Type B pancreatic cell (in vitro differentiated cells): ENCODE measurements around the gene PRLR. TPM values are rescaled to one million over a fixed set of nuclear protein-coding genes. Genes with fewer than 3 reads are reported as not detected.
"Not testable (repeated sequence)": the region's sequence is repeated elsewhere in the genome, so short reads cannot be mapped to it uniquely, and the experiment has no call there.

Source experiments
- DNase-seq: peaks from one replicate; pipeline ENCODE4 v3.0.0; 2021; ENCODE audit warnings: mixed read lengths; ENCODE audit not compliant: unreplicated experiment; ENCODE audit errors: extremely low spot score
- H3K27ac Mint-ChIP-seq: 2 replicates; pipeline ENCODE4 v1.8.0; 2021; ENCODE audit warnings: mild to moderate bottlenecking, mixed read lengths
- H3K27me3 Mint-ChIP-seq: 2 replicates; pipeline ENCODE4 v1.8.0; 2021; ENCODE audit warnings: mixed read lengths
- H3K36me3 Mint-ChIP-seq: 2 replicates; pipeline ENCODE4 v1.8.0; 2021; ENCODE audit warnings: mixed read lengths
- H3K4me1 Mint-ChIP-seq: one replicate; pipeline ENCODE4 v1.8.0; 2021; ENCODE audit warnings: mixed read lengths; ENCODE audit not compliant: unreplicated experiment
- H3K4me3 Mint-ChIP-seq: 2 replicates; pipeline ENCODE4 v1.8.0; 2021; ENCODE audit warnings: mild to moderate bottlenecking, mixed read lengths
- H3K9me3 Mint-ChIP-seq: 2 replicates; pipeline ENCODE4 v1.8.0; 2021; ENCODE audit warnings: mixed read lengths
- total RNA-seq: library from RNA; stranded (reverse); gene quantifications from 2 replicates; pipeline ENCODE4 v1.2.1, GENCODE V29; 2021; ENCODE audit warnings: low replicate concordance
- TF ChIP-seq, protein P1 (sequence below): fragments of 200-600 bp; sonication (generic); conservative IDR thresholded peaks from 2 replicates; pipeline ENCODE4 v1.5.0; 2021; ENCODE audit warnings: antibody characterized with exemption, mild to moderate bottlenecking

PRLR gene
- total RNA-seq, 1 donor from 2014 or later = 6.7 TPM

DNA sequence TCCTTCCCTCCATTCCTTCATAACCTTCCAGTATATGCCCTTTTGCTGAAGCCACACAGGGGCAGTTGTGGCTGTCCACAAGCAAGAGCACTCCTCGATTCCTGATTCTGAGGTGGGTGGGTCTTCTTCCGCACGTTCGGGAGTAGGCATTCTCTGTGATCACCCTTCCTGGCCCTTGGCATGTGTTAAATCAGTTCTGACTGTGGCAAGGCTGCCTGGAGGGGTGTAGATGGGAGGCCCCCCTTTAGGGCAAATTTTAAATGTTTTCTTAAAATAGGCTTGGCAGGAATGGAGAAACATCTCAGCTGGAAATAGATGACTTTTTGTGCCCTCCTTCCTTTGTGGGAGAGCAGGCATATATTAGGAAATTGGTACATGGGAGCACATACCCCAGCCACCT is 185.6 kb downstream of the PRLR start:
- H3K4me3 Mint-ChIP-seq = no peak overlapping the region
- peaks cover 9% of the 10 kb centered on the region for H3K27me3 Mint-ChIP-seq
- TF ChIP-seq, protein P1, sequence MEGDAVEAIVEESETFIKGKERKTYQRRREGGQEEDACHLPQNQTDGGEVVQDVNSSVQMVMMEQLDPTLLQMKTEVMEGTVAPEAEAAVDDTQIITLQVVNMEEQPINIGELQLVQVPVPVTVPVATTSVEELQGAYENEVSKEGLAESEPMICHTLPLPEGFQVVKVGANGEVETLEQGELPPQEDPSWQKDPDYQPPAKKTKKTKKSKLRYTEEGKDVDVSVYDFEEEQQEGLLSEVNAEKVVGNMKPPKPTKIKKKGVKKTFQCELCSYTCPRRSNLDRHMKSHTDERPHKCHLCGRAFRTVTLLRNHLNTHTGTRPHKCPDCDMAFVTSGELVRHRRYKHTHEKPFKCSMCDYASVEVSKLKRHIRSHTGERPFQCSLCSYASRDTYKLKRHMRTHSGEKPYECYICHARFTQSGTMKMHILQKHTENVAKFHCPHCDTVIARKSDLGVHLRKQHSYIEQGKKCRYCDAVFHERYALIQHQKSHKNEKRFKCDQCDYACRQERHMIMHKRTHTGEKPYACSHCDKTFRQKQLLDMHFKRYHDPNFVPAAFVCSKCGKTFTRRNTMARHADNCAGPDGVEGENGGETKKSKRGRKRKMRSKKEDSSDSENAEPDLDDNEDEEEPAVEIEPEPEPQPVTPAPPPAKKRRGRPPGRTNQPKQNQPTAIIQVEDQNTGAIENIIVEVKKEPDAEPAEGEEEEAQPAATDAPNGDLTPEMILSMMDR = no peak
- H3K36me3 Mint-ChIP-seq = no peaks in the 10 kb centered on the region
- peaks cover 10% of the 10 kb centered on the region for H3K4me1 Mint-ChIP-seq
- no peaks in the 10 kb centered on the region for H3K9me3 Mint-ChIP-seq
- H3K27ac Mint-ChIP-seq = no peak overlapping the region
- no peak for DNase-seq

DNA sequence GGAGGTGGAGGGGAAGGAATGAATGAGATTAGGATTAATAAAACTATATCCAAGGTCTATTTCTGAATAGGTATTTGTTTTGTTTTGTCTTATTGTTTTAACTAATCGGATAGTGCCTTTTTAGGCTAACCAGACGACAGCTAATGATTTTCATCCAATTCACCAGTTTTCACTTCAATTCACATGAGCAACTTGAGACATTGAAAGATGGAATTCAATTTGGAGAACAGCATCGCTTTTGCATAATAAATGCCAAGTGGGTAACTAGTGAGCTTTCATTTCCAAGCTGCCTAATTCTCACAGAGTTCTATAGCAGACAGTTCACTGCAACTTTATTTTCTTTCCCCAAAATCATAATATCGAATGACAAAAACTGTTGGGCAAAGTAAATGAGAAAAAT is 187.5 kb downstream of the PRLR start:
- DNase-seq = no peak
- Mint-ChIP-seq H3K27me3 (peaks cover 4% of the 10 kb centered on the region), H3K4me1 (peaks cover 23% of the 10 kb centered on the region), H3K4me3 (no peak overlapping the region), H3K9me3 (no peaks in the 10 kb centered on the region), H3K36me3 (no peaks in the 10 kb centered on the region), H3K27ac (no peak overlapping the region)
- TF ChIP-seq, protein P1 = no peak

DNA sequence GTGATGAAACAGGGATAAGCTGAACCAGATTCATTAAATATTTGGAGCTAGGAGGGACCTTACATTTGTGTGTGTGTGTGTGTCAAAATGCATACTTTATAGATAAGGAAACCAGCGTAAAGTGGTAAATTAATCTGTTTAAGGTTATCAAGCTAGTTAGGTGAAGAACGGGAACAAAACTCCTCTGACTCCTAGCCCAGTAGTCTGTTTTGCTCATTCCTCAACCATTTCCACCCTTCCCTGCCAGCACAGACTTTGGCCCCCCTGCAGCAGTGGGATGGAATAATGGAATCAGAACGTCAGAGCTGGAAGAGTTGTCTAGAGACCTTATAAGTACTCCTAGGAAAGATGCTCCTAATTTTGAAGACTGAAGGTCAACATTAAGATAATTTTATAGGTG is 189.0 kb downstream of the PRLR start:
- Mint-ChIP-seq H3K4me1 (peaks cover 31% of the 10 kb centered on the region), H3K9me3 (no peaks in the 10 kb centered on the region), H3K4me3 (no peak overlapping the region), H3K36me3 (no peaks in the 10 kb centered on the region), H3K27ac (no peak overlapping the region), H3K27me3 (peaks cover 7% of the 10 kb centered on the region)
- DNase-seq = no peak
- TF ChIP-seq, protein P1 = no peak

DNA sequence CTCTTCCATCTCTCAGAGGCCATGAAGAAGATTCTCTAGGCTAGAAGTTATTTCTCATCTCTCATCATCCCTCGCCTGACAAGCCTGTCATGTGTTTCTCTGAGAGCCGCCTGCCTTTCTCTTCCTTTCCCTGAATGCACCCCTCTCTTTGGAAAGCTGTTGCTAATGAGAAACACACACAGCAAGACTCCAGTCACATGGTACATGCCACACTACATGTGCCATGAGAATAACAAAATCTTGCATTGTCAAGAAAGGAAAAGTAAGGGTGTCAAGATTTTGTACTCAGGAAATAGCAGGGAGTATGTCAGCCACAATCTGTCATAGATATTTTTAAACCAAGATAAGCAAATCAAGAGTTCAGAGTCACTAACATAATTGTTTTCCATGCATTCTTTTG is 191.4 kb downstream of the PRLR start:
- no peak for DNase-seq
- Mint-ChIP-seq H3K9me3 (no peaks in the 10 kb centered on the region), H3K4me3 (no peak overlapping the region), H3K4me1 (peaks cover 34% of the 10 kb centered on the region), H3K27ac (no peak overlapping the region), H3K27me3 (peaks cover 7% of the 10 kb centered on the region), H3K36me3 (no peaks in the 10 kb centered on the region)
- TF ChIP-seq, protein P1 = no peak

DNA sequence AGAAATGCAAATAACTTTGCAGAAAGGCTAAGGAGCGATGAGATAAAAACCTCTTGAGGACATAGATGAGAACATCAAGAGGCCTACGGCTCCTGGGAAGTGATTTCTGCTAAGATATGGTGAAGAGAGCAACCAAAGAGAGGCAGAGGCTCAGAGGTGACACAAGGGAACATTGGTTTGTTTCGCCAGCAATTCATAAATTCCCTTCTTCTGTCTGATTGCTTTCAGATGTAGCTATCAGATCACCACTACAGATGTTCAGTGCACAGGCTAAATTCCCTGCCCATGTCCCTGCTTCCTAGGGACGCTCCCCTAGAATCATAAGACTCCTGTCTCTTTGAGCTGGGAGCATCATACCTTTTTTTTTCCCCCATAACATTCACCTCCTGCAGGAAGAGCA is 193.8 kb downstream of the PRLR start:
- peaks cover 7% of the 10 kb centered on the region for H3K27me3 Mint-ChIP-seq
- H3K4me3 Mint-ChIP-seq = no peak overlapping the region
- H3K9me3 Mint-ChIP-seq = no peaks in the 10 kb centered on the region
- DNase-seq = no peak
- H3K36me3 Mint-ChIP-seq = no peaks in the 10 kb centered on the region
- peaks cover 40% of the 10 kb centered on the region for H3K4me1 Mint-ChIP-seq
- TF ChIP-seq, protein P1 = no peak
- no peak overlapping the region for H3K27ac Mint-ChIP-seq

DNA sequence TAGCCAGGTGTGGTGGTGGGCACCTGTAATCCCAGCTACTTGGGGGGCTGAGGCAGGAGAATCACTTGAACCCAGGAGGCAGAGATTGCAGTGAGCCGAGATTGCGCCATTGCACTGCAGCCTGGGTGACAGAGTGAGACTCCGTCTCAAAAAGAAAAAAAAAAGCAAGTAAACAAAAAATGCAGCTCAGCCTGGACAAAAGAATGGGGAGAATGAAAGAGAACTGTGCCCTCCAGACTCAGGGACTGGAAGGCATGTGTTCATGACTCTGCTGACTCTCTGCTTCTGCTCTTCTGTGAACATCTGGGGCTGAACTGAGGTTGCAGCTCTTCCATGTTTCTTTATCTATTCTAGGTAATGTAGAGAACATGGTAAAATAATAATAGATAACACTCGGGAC is 194.4 kb downstream of the PRLR start:
- H3K27ac Mint-ChIP-seq, H3K27me3 Mint-ChIP-seq, H3K36me3 Mint-ChIP-seq, H3K9me3 Mint-ChIP-seq, DNase-seq, H3K4me3 Mint-ChIP-seq: not testable (repeated sequence)
- peaks cover 41% of the 10 kb centered on the region for H3K4me1 Mint-ChIP-seq
